HG03280 (cell line): ENCODE results near the gene SPATA13.

Experiments
- ATAC-seq: cut with Tn5 transposase; IDR thresholded peaks from one replicate; pipeline ENCODE4 v1.9.1; 2021; ENCODE audit warnings: mild to moderate bottlenecking, moderate library complexity; ENCODE audit not compliant: unreplicated experiment

Gene SPATA13

GRCh38 chr13:24249624-24250023 is 89.1 kb downstream of the SPATA13 start:
- ATAC-seq = no peak

DNA sequence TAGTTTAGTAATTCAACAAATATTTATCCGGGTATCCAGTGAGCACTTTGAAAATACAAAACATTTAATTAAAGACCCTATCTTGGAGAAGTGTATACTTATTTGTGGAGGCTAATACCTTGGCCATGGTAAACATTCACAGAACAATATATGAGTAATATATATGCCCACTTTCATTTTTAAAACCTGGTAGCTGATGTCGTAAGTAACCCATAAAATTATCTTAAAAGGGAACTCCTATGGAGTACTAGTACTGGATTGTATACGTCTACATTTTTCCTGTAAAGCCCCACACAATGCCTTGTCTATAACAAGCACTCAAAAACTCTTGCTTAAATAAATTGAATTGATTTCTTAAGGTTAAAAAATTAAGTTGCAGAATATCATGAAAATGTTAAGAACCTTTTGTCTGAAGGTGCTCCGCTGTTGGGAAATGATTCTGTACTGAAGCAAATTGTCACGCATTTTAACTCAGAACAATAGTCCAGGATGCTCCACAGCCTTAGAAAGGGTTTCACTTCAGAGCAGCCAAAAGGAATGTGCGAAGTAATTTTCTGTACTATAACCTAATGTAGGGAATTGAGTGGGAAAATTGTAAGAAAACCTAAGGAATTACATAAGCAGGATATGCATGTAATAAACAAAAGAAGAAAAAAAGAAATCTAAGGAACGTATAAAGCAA is 90.0 kb downstream of the SPATA13 start:
- ATAC-seq = no peak

- ATAC-seq = no peak
Observed at GRCh38 chr13:24251525-24251924, 91.0 kb downstream of the SPATA13 start.

DNA sequence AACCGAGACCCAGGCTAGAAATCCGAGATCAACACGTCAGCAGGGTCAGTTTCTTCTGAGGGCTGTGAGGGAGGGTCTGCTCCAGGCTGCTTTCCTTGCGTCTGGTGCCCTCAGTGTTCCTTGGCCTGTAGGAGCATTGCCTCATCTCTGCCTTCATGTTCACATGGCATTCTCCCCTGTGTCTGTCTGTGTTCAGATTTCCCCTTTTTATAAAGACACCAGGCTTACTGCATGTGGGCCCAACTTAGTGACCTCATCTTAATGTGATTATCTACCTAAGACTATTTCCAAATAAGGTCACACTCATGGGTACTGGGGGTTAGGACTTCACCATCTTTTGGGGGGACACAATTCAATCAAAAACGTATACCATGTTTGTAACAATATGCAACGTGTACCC is 91.6 kb downstream of the SPATA13 start:
- ATAC-seq = no peak

GRCh38 chr13:24253520-24254145 is 93.1 kb downstream of the SPATA13 start:
- no peak for ATAC-seq

DNA sequence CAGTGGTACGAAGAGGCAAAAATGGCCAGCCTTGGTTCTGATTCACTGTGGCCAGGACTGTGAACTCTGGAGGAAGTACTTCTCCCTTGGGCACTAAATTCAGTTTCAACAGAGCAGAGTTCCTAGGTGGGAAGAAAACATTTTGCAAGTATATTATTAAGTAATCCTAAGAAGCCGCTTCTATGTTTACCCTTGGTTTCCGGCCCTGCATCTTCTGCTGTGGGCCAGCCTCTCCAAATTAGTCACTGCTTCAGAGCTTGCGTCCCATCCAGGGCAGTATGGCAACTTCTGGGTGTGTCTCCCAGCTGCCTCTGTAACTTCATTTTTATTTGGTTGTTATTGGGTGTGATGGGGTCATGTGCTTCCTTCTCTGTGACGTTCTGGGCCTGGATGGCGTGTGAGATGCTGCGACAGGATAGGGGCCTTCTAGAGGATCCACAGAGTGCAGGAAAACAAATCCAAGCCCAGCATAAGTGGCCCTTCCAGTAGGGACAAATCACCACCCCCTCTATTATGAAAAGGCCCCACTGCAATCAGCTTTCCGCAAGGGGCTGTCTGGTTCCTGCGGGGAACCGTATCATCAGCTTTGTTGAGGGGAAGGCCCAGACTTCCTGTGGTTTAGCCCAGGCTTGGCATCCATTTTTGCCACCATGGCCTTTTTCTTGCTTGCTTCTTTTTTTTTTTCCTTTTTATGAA is 93.8 kb downstream of the SPATA13 start:
- no peak for ATAC-seq

GRCh38 chr13:24257497-24257896 is 97.0 kb downstream of the SPATA13 start:
- ATAC-seq = no peak

- ATAC-seq = no peak
Observed at GRCh38 chr13:24261566-24261965, 101.0 kb downstream of the SPATA13 start.

GRCh38 chr13:24263632-24264031 is 103.1 kb downstream of the SPATA13 start:
- no peak for ATAC-seq

GRCh38 chr13:24264976-24265375 is 104.5 kb downstream of the SPATA13 start:
- no peak for ATAC-seq

DNA sequence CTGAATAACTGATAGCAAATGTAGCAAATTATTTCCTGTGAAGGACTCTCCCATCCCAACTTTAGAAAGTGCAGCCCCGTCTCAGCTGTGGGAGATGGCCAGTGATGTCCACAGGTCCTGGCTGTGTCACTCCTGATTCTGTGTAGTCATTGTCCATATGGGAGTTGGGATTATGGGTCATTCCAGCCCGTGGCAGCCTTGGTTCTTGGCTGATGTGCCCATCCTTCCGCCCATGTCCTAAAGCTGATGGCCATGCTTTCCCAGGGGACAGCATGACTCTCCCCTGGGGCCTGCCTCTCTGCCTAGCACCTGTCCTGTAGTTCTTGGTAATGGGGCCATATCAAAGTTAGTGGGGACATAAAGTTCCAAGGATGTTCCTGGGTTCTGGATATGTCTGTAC is 104.9 kb downstream of the SPATA13 start:
- ATAC-seq = no peak

- ATAC-seq = no peak
Observed at GRCh38 chr13:24267274-24267673, 106.8 kb downstream of the SPATA13 start.

DNA sequence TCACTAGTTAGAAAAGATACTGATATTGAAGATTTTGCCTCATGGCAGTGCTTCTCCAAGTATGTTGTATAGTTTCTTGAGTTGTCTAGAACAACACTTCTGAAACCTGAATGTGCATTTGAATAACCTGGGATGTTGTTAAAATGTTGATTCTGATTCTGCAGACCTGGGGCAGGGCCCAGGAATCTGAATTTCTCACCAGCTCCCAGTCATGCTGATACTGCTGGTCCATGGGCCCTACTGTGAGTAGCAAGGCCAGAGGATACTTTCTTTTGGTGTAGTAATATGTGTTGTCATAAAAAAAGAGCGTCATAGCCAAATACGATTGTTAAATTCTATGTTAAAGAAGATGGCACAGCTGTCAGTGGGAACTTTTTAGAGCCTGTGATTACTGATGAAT is 107.3 kb downstream of the SPATA13 start:
- no peak for ATAC-seq

DNA sequence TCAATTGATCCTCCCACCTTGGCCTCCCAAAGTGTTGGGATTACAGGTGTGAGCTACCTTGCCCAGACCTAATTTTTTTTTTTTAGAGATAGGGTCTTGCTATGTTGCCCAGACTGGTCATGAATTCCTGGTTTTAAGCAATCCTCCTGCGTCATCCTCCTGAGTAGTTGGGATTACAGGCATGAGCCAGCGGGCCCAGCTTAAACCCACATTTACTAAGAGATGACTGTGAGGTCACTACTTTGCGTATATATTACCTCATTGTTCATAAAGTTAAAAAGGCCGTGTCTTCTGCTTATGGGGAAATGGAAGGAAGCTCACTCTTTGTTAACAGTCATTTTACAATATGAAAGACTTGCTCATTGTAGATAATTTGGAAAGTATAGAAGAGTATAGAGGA is 109.3 kb downstream of the SPATA13 start:
- ATAC-seq = no peak

DNA sequence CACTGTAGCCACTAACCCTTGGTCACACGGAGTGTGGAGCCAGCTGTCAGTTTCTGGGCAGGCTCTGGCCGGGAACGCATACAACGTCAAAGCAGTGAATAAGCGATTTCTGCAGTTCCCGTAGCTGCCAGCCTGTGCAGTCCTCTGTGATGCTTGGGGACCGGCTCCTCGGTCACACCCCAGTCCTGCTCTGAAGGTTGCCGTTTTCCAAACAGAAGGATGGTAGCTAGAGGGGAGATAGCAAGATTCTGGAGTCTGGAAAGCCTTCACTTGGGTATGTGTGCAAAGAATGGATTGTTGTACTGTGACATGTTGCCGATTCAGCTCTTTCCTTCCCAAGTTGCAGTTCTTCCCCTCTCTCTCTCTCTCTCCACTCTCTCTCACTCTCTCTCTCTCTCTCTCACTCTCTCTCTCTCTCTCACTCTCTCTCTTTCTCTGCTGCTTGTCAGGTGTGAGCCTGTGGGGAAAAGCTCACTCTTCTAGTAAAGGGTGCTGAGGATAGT is 110.2 kb downstream of the SPATA13 start:
- ATAC-seq = peak; percentile 54

- no peak for ATAC-seq
Observed at GRCh38 chr13:24271231-24271600, 110.7 kb downstream of the SPATA13 start.

DNA sequence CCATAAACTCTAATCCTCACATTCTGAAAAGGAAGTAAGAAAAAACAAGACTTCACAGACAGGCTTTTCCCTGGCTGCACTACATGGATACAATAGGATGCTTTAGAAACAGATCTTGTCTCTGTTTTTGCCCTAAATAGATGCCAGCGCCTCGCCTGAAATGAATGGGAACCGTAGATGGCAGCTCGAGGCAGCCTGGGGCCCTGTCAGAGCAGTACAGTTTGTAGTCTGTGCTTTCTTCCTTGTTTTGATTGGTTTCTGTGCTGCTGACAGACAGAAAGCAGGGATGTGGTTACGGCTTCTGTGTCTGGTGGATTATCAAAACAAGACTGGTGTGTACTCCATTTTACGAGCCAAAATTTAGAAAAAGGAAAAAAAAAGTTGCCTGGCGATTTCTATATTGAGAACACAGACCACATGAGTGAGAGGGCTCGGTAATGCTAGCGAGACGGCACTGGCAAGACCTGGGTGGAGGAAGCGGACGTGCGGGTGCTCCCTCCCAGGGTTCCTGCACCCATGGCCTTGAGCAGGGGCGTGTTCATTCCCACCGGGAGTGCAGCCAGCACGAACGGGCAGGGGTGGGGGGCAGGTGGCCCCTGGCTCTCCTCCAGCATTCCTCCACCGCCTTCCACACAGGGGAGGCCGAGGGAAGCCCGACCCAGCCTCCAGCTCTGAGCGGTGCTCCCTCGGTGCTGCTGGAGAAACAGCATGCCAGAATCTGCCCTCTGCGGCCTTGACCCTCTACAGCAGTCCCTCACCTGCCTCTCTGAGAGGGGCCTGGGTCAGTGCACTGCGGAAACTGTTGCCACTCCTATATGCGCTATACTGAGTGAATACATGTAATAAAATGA is 111.3 kb downstream of the SPATA13 start:
- peak; percentile 55 for ATAC-seq

DNA sequence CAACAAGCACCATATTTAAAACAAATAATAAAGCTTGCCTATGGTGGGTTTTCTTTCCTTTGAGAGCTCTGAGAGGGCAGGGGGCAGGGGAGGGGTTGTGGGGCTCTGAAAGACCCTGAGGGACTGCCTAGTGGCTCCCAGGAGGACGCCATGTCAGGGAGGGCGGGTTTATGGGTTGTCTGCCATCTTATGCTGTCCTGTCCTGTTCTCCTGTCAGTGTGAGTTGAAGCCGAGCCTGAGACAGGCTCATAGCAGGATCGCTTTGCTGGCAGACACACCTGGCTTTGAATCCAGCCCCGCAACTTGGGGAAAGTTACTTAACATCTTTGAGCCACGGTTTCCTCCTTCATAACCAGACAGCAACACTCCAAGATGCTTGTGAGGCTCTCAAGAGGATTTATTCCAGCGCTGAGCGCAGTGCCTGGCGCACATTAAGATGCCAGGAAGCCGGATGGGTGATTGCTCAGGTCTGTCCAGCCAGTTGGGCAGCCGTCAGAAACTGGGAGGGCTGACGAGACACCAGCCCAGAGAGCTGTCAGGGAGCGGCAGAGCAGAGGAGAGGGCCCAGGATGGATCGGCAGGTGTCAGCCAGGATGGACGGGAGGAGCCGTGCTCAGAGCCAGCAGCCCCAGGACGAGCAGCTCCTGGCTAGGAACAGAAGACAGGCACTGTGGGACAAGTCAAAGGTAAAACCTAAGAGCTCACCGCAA is 112.1 kb downstream of the SPATA13 start:
- ATAC-seq = no peak

DNA sequence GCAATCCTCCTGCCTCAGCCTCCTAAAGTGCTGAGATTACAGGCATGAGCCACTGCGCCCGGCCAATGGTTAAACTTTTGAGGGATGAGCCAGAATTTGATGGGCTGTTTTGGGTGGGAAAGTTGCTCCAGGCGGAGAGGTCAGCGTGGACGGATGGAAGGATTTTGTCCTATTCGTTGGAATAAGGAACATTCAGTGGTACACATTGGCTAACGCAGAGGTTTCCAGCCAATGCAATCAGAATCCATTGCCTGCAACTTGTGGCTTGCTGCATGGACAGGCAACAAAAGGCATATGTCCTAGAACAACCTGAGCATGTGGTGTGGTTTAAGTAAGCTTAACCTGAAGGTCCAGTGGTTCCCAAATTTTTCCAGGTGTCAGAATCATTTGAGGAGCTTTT is 113.4 kb downstream of the SPATA13 start:
- ATAC-seq = no peak

DNA sequence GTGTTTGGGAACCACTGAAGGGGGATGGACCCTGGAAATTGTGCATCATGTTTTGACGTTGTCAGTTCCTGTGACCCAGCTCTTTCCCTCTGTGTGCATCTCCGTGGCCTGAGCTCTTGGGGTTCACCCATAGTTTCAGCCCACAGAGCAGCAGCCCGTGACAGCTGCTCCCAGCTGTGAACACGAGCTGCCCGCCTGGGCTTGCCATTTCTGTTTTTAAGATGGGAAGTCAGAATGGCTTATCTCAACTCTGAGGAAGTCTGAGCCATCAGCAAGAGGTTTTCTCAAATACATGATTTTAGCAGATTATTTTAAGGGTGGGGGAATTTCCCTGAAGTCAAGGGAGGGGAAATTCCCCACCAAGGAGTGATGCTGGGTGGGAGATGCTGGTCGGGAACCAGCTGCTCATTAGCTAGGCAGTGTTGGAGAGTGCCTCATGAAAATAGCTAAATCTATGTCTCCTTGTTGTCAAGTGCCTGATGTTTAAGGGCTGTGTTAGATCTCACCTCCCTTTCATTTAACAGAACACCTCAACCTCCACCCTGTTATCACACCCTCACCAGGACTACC is 114.0 kb downstream of the SPATA13 start:
- peak; percentile 49 for ATAC-seq
